NCI-H460 (cell line): ENCODE measurements around the gene DCX. TPM values are rescaled to one million over a fixed set of nuclear protein-coding genes. Genes with fewer than 3 reads are reported as not detected.

ENCODE experiments used
- small RNA-seq, 2 experiments: library from RNA; depleted of rRNA; stranded (forward); fragments of <200 nt; gene quantifications; one replicate each; pipeline ENCODE3, GENCODE V24; 2014
- total RNA-seq: library from RNA; depleted of rRNA; stranded (reverse); fragments of >200 nt; shearing (Covaris generic); gene quantifications from 2 replicates; pipeline ENCODE4 v1.2.3, GENCODE V29; 2014; rRNA removed

DCX gene
- total RNA-seq, 1 experiment from 2014 or later = not detected

Small RNAs within 50 kb of the gene (small RNA-seq; reads per million reads assigned to genes)
- gene RNU6-496P = 0 to 0.02 reads per million in 2 experiments

Other genes with a start within 250 kb of the DCX start
- gene CAPN6, start 141.7 kb downstream of the DCX start, total RNA-seq = 0.02 TPM in 1 of 2 replicates, not detected in the other
- gene SERTM2, start 99.5 kb upstream of the DCX start, total RNA-seq = not detected in 2 replicates